ENCODE data around the gene P4HA3.
"Not testable (repeated sequence)": the region's sequence is repeated elsewhere in the genome, so short reads cannot be mapped to it uniquely, and the experiment has no call there.

P4HA3 gene

GRCh38 chr11:74311352-74311926, at the start of gene P4HA3:
P4HA3 (minus strand) TSS chr11:74311640; CDS start chr11:74311611, 29 bp downstream.
- DNase-seq = peak; percentile 57

GRCh38 chr11:74357449-74357848, 46.0 kb upstream of the P4HA3 start:
- DNase-seq = no peak

- no peak for DNase-seq
Observed at GRCh38 chr11:74355626-74356025, 44.2 kb upstream of the P4HA3 start.

- DNase-seq = no peak
Observed at GRCh38 chr11:74354036-74354435, 42.6 kb upstream of the P4HA3 start.

- no peak for DNase-seq
Observed at GRCh38 chr11:74347381-74347780, 35.9 kb upstream of the P4HA3 start.

GRCh38 chr11:74345420-74345819, 34.0 kb upstream of the P4HA3 start:
- DNase-seq = no peak

GRCh38 chr11:74341921-74342320, 30.5 kb upstream of the P4HA3 start:
- no peak for DNase-seq

- DNase-seq = no peak
Observed at GRCh38 chr11:74339619-74340018, 28.2 kb upstream of the P4HA3 start.

GRCh38 chr11:74338963-74339362, 27.5 kb upstream of the P4HA3 start:
- no peak for DNase-seq

- DNase-seq = no peak
Observed at GRCh38 chr11:74333193-74333592, 21.8 kb upstream of the P4HA3 start.

GRCh38 chr11:74332291-74332690, 20.9 kb upstream of the P4HA3 start:
- no peak for DNase-seq

- DNase-seq = not testable (repeated sequence)
Observed at GRCh38 chr11:74331000-74331399, 19.6 kb upstream of the P4HA3 start.

- no peak for DNase-seq
Observed at GRCh38 chr11:74330075-74330858, 18.8 kb upstream of the P4HA3 start.

GRCh38 chr11:74327076-74327475, 15.6 kb upstream of the P4HA3 start:
- no peak for DNase-seq

GRCh38 chr11:74326665-74327064, 15.2 kb upstream of the P4HA3 start:
- DNase-seq = no peak

GRCh38 chr11:74325649-74326645, 14.5 kb upstream of the P4HA3 start:
- DNase-seq = no peak

- no peak for DNase-seq
Observed at GRCh38 chr11:74322667-74323066, 11.2 kb upstream of the P4HA3 start.

GRCh38 chr11:74321487-74322188, 10.2 kb upstream of the P4HA3 start:
- DNase-seq = peak; percentile 22

GRCh38 chr11:74320538-74320937, 9.1 kb upstream of the P4HA3 start:
- no peak for DNase-seq

- DNase-seq = no peak
Observed at GRCh38 chr11:74319139-74319816, 7.8 kb upstream of the P4HA3 start.

- no peak for DNase-seq
Observed at GRCh38 chr11:74318241-74318932, 6.9 kb upstream of the P4HA3 start.

Data from CD4-positive, alpha-beta T cell treated with Interleukin-12 subunit alpha and Interleukin-12 subunit beta, for 1 hour (primary cell).